ENCODE results near the gene MICAL3. TPM values are rescaled to one million over a fixed set of nuclear protein-coding genes. Genes with fewer than 3 reads are reported as not detected.

The MICAL3 gene
- polyA plus RNA-seq, 3 donors = 0.23 to 0.84 TPM; not detected in 1

DNA sequence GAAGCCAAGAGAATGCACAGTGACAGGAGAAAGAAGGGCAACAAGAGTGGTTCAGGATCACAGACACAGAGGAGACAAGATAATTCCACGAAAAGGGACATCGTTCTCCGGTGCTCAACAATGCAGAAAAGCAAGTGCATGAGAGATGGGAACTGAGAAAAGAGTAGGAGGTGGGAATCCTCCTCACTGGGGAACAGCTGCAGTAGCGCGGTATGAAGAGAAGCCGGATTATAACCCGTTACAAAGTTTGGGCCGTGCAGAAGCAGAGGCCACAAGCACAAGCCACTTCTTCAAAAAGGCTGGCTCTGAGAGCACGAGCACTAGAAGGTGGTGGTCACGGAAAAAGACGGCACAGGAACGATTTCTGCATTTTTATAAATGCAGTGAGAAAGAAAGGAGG, 135.9 kb downstream of the MICAL3 start:
- H2AFZ ChIP-seq (ENCODE audit: insufficient read depth, low read depth, low read length, poor library complexity, severe bottlenecking) = no peak overlapping the region
- Mint-ChIP-seq H3K27ac (no peak overlapping the region), H3K4me3 (no peak overlapping the region), H3K4me1 (no peaks in the 10 kb centered on the region), H3K36me3 (peaks cover 0 to 7% of the 10 kb centered on the region in 2 donors), H3K9me3 (no peaks in the 10 kb centered on the region), H3K27me3 (ENCODE audit: low read depth in 3 of 3) (peaks cover 0 to 1% (median 0%) of the 10 kb centered on the region in 3 donors)
- no peaks in the 10 kb centered on the region for H3K4me1 ChIP-seq (ENCODE audit: control insufficient read depth in 1 of 2, insufficient read depth in 2 of 2, low read length in 2 of 2)
- no peak overlapping the region for H3K9ac ChIP-seq (ENCODE audit: insufficient read depth, low read length, poor library complexity, severe bottlenecking)
- no peaks in the 10 kb centered on the region for H3K9me3 ChIP-seq (replicated peaks in 1 of 2; ENCODE audit: control insufficient read depth in 1 of 2, insufficient read depth in 1 of 2, low read length in 2 of 2)
- intact Hi-C loops (cut with micrococcal nuclease) = no loop called here
- H3K4me2 ChIP-seq (replicated peaks; ENCODE audit: extremely low read depth, low read length, poor library complexity, severe bottlenecking) = no peak overlapping the region
- TF ChIP-seq, protein P1, sequence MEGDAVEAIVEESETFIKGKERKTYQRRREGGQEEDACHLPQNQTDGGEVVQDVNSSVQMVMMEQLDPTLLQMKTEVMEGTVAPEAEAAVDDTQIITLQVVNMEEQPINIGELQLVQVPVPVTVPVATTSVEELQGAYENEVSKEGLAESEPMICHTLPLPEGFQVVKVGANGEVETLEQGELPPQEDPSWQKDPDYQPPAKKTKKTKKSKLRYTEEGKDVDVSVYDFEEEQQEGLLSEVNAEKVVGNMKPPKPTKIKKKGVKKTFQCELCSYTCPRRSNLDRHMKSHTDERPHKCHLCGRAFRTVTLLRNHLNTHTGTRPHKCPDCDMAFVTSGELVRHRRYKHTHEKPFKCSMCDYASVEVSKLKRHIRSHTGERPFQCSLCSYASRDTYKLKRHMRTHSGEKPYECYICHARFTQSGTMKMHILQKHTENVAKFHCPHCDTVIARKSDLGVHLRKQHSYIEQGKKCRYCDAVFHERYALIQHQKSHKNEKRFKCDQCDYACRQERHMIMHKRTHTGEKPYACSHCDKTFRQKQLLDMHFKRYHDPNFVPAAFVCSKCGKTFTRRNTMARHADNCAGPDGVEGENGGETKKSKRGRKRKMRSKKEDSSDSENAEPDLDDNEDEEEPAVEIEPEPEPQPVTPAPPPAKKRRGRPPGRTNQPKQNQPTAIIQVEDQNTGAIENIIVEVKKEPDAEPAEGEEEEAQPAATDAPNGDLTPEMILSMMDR (IDR thresholded peaks at IDR 0.05) = no peak
- no peak overlapping the region for H3K27ac ChIP-seq (ENCODE audit: low read depth in 1 of 2, low read length in 2 of 2)
- no peaks in the 10 kb centered on the region for H3K79me2 ChIP-seq (ENCODE audit: insufficient read depth, low read length)
- 95% methylated on average over 9 of the region's 12 CpGs for WGBS (ENCODE audit: insufficient coverage)
- H3K4me3 ChIP-seq (replicated peaks in 1 of 3; ENCODE audit: low read depth in 2 of 3, low read length in 3 of 3) = no peak overlapping the region
- no peaks in the 10 kb centered on the region for H4K20me1 ChIP-seq (ENCODE audit: insufficient read depth, low read length)
- no peaks in the 10 kb centered on the region for H3K36me3 ChIP-seq (replicated peaks in 1 of 2; ENCODE audit: control insufficient read depth in 1 of 2, insufficient read depth in 2 of 2, low read length in 2 of 2)
- no peak for DNase-seq
- H3K27me3 ChIP-seq (ENCODE audit: control insufficient read depth in 2 of 2, insufficient read depth in 2 of 2, low read length in 2 of 2) = no peaks in the 10 kb centered on the region

DNA sequence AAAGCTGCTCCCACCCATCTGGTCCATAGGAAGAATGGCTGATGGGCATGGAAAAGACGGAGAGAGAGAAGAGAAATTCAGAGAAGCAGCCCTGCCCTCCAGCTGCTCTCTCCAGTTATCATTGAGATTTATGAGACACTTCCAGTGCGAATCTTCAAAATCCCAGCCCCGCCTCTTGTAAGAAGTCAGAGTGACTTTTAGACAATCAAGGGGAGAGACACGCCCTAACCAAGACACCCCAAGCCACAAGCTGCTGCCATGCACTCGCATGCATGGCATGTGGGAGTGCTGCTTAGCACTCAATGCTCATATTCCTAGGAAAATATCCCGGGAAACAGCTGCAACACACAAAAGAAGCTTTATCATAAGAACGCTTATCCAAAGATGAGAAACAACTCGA, 139.5 kb downstream of the MICAL3 start:
- Histone ChIP-seq H3K27ac (ENCODE audit: low read depth in 1 of 2, low read length in 2 of 2) (no peak overlapping the region), H3K36me3 (replicated peaks in 1 of 2; ENCODE audit: control insufficient read depth in 1 of 2, insufficient read depth in 2 of 2, low read length in 2 of 2) (no peaks in the 10 kb centered on the region), H3K79me2 (ENCODE audit: insufficient read depth, low read length) (no peaks in the 10 kb centered on the region), H3K4me3 (replicated peaks in 1 of 3; ENCODE audit: low read depth in 2 of 3, low read length in 3 of 3) (no peak overlapping the region), H4K20me1 (ENCODE audit: insufficient read depth, low read length) (no peaks in the 10 kb centered on the region), H3K27me3 (ENCODE audit: control insufficient read depth in 2 of 2, insufficient read depth in 2 of 2, low read length in 2 of 2) (no peaks in the 10 kb centered on the region), H3K4me2 (replicated peaks; ENCODE audit: extremely low read depth, low read length, poor library complexity, severe bottlenecking) (no peak overlapping the region), H3K4me1 (ENCODE audit: control insufficient read depth in 1 of 2, insufficient read depth in 2 of 2, low read length in 2 of 2) (no peaks in the 10 kb centered on the region), H2AFZ (ENCODE audit: insufficient read depth, low read depth, low read length, poor library complexity, severe bottlenecking) (no peak overlapping the region), H3K9ac (ENCODE audit: insufficient read depth, low read length, poor library complexity, severe bottlenecking) (no peak overlapping the region), H3K9me3 (replicated peaks in 1 of 2; ENCODE audit: control insufficient read depth in 1 of 2, insufficient read depth in 1 of 2, low read length in 2 of 2) (no peaks in the 10 kb centered on the region)
- intact Hi-C loops (cut with micrococcal nuclease) = no loop called here
- Mint-ChIP-seq H3K36me3 (peaks cover 0 to 6% of the 10 kb centered on the region in 2 donors), H3K9me3 (no peaks in the 10 kb centered on the region), H3K27ac (no peak overlapping the region), H3K4me1 (no peaks in the 10 kb centered on the region), H3K27me3 (ENCODE audit: low read depth in 3 of 3) (peaks cover 0 to 1% (median 1%) of the 10 kb centered on the region in 3 donors), H3K4me3 (no peak overlapping the region)
- 70% methylated on average over 4 of the region's 8 CpGs for WGBS (ENCODE audit: insufficient coverage)
- DNase-seq = no peak
- TF ChIP-seq, protein P1 (IDR thresholded peaks at IDR 0.05) = no peak

Data from CD14-positive monocyte (primary cell).